HG03060 (cell line): ENCODE measurements around the gene SOX5.
"Not testable (repeated sequence)": the region's sequence is repeated elsewhere in the genome, so short reads cannot be mapped to it uniquely, and the experiment has no call there.

Source experiments
- ATAC-seq: cut with Tn5 transposase; IDR thresholded peaks from one replicate; pipeline ENCODE4 v1.9.1; 2021; ENCODE audit warnings: low read depth, moderate number of reproducible peaks; ENCODE audit not compliant: unreplicated experiment

Gene SOX5

GRCh38 chr12:23519444-23519843 lies 430.0 kb downstream of the SOX5 start:
- not testable (repeated sequence) for ATAC-seq

DNA sequence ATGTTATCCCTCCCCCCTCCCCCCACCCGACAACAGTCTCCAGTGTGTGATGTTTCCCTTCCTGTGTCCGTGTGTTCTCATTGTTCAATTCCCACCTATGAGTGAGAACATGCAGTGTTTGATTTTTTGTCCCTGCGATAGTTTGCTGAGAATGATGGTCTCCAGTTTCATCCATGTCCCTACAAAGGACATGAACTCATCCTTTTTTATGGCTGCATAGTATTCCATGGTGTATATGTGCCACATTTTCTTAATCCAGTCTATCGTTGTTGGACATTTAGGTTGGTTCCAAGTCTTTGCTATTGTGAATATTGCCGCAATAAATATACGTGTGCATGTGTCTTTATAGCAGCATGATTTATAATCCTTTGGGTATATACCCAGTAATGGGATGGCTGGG lies 433.7 kb downstream of the SOX5 start:
- not testable (repeated sequence) for ATAC-seq

DNA sequence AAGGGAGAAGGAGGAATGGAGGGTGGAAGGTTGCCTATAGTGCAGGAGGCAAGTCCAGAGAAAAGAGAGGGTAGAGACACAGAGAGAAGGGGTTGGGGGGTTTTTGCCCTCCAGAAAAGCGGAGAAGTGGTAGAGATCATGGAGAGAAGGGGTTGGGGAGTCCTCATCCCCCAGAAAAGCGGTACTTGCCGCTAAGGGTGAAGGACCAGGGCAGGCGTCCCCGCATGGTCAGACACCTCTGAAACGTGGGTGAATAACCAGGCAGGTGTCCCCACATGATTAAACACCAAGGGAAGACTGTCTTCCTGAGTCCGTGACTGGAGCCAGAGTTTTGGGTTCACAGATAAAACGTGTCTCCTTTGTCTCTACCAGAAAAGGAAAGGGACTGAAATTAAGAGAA lies 439.0 kb downstream of the SOX5 start:
- ATAC-seq, result no peak

DNA sequence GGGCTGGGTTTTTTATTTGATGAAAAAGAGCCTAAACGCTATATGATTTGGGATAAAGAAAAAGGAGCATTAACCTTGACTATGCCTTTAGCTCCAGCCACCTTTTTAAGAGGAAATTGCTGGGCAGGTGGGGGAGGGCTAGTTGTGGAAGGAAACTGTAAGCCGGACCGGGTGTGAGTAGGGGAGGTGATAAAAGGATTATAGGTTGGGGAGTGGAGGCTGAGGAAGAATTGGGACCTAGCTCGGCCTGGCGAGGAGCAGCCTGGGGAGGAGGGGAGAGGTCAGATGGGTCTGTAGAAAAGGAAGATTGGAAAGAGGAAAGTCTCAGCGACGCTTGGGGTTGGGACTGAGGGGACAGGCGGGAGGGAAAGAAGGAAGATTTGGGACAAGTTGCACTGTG lies 439.6 kb downstream of the SOX5 start:
- not testable (repeated sequence) for ATAC-seq

DNA sequence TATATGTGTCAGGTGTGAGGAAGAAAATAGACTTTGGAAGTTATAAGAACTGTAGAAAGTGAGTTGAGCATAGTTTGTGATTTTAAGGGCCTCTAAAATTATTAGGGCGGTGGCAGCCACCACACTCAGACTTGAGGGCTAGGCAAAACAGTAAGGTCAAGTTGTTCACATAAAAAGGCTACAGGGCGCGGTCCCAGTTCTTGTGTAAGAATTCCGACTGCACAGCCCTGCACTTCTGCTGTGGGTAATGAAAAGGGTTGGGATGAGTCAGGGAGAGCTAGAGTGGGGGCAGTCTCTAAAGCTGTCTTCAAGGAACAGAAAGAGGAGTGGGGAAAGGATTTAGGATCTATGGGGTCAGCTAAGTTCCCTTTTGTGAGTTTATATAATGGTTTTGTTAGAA lies 441.7 kb downstream of the SOX5 start:
- ATAC-seq, result not testable (repeated sequence)

- not testable (repeated sequence) for ATAC-seq
Observed at GRCh38 chr12:23505736-23506135, 443.7 kb downstream of the SOX5 start.

- no peak for ATAC-seq
Observed at GRCh38 chr12:23504641-23505399, 444.6 kb downstream of the SOX5 start.

DNA sequence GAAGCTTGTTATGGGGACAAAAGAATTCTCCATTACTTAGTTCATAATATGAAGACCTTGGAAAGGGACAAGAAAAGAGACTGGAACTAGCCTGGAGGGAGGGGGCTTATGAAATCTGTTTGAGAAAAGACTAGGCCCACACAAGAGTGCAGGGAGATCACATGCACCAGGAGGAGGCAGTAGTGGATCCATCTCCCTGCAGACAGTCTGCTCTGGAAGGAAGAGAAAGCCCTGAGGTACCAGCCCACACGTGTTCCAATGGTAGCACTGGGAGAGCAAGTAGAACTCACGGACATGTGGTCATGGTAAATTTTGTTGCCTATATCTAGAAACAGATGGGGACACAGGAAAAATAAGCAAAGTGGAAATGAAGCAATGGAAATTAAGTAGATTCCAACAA lies 445.4 kb downstream of the SOX5 start:
- no peak for ATAC-seq

- ATAC-seq, result no peak
Observed at GRCh38 chr12:23503544-23503943, 445.9 kb downstream of the SOX5 start.

GRCh38 chr12:23502259-23502658 lies 447.2 kb downstream of the SOX5 start:
- no peak for ATAC-seq

GRCh38 chr12:23495472-23495871 lies 454.0 kb downstream of the SOX5 start:
- no peak for ATAC-seq

DNA sequence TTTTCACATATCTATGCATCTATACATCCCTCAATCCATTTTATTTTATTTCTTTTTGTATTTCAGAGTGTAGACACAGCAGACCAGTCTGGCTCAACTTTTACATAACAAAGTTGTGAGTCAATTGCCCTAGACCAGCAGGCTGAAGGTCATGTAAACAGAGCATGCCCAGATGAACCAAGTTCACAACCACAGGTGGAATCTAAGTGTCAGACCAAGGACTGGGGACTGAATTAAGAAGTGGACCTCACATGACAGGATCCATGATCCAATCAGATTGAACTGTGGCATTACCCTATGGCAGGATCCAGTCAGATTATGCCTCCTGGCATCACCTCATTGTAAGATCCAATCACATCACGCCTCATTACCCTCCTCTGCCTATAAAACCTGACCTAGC lies 455.8 kb downstream of the SOX5 start:
- ATAC-seq, result no peak

GRCh38 chr12:23491029-23491428 lies 458.4 kb downstream of the SOX5 start:
- not testable (repeated sequence) for ATAC-seq

DNA sequence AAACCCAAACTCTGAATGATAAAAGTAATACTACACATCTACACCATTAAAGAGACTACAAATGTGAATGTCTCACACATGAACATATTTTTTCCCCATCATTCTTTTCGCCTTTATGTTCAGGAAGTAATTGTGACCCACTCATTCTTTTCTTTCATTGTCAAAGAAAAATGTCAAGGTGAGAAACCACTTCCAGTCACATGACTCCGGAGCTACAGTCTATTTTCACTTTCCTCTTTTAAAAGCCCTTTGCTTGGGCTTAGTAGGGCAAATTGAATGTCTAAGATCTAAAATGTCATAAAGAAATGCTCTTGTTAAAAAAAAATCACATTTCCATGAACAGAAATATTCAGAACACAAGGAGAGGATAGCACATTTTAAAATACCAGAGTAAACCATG lies 461.3 kb downstream of the SOX5 start:
- ATAC-seq, result no peak

DNA sequence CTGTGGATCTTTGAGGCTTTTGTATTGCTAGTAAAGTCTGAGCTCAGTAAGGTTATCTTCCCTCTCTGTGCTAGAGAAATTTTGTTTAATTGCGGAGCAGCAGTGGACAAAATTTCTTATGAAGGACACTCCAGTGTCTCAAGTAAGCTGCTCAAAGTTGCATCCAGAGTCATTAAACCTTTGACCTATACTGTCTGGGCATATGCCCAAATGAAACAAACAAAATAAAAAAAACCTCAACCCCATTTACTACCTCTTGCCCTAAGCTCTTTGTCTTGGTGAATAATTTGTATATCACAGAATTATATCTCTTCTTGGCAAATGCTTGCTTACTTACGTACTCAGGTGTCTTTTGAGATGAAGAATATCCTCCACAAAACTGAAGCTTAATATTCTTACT lies 465.2 kb downstream of the SOX5 start:
- ATAC-seq, result no peak

DNA sequence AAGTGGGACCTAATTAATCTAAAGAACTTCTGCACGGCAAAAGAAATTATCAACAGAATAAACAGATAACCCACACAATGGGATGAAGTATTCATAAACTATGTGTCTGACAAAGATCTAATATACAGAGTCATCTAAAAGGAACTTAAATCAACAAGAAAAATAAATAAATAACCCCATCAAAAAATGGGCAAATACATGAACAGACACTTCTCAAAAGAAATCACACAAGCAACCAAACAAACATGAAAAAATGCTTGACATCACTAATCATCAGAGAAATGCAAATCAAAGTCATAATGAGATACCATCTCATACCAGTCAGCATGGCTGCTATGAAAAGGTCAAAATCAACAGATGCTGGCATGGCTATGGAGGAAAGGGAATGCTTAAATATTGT lies 466.9 kb downstream of the SOX5 start:
- no peak for ATAC-seq
